ENCODE measurements around the gene LRRTM2.

- TF ChIP-seq SMAD4 (CRISPR knock-in tag; IDR thresholded peaks at IDR 0.05) (no peak), ETV6 (CRISPR knock-in tag; IDR thresholded peaks at IDR 0.05) (no peak), CTCF (IDR thresholded peaks at IDR 0.05) (no peak), JUN (CRISPR knock-in tag; IDR thresholded peaks at IDR 0.05) (no peak), ZNF512 (CRISPR knock-in tag; IDR thresholded peaks at IDR 0.05; ENCODE audit: borderline replicate concordance) (no peak), MAX (CRISPR knock-in tag; IDR thresholded peaks at IDR 0.05) (no peak)
Observed at GRCh38 chr5:138898742-138899141, 23.6 kb upstream of the LRRTM2 start.
